H1 (cell line): ENCODE data around the gene PIAS3. TPM values are rescaled to one million over a fixed set of nuclear protein-coding genes. Genes with fewer than 3 reads are reported as not detected.
A peak's percentile ranks its signal among the peaks of the same experiment; 100 is the strongest.

Experiments
- BRCA1 ChIP-seq: IDR thresholded peaks from 2 replicates; pipeline ENCODE4 v1.6.1; 2012; ENCODE audit warnings: low read depth, low read length, improper control_type of control experiment
- CBX8 ChIP-seq: fragments of 300-800, 300-1000 bp; sonication (generic); IDR thresholded peaks from 2 replicates; pipeline ENCODE4 v1.7.1; 2016; ENCODE audit warnings: low read depth, low read length, borderline replicate concordance
- CHD7 ChIP-seq: fragments of 300-600 bp; sonication (generic); IDR thresholded peaks from 2 replicates; pipeline ENCODE4 v1.7.1; 2012; ENCODE audit warnings: low read length, moderate library complexity, mild to moderate bottlenecking, inconsistent platforms; ENCODE audit not compliant: insufficient replicate concordance
- CREB1 ChIP-seq: IDR thresholded peaks from 2 replicates; pipeline ENCODE4 v1.6.1; 2012; ENCODE audit warnings: inconsistent platforms
- CTBP2 ChIP-seq: IDR thresholded peaks from 2 replicates; pipeline ENCODE4 v1.7.0; 2011; ENCODE audit warnings: borderline replicate concordance, mild to moderate bottlenecking, moderate library complexity, mixed read lengths, low read length; ENCODE audit not compliant: insufficient read depth, insufficient read length
- EGR1 ChIP-seq: IDR thresholded peaks from 2 replicates; pipeline ENCODE4 v1.6.1; 2011; ENCODE audit warnings: low read depth, low read length, borderline replicate concordance
- SIRT6 ChIP-seq: IDR thresholded peaks from one replicate; pipeline ENCODE4 v1.7.1; 2012; ENCODE audit warnings: low read length, inconsistent platforms
- SUZ12 ChIP-seq: fragments of 200-600 bp; sonication (generic); IDR thresholded peaks from 2 replicates; pipeline ENCODE4 v1.6.1; 2012; ENCODE audit warnings: mild to moderate bottlenecking, inconsistent platforms, low read length, moderate library complexity, mixed read lengths
- TCF12 ChIP-seq: IDR thresholded peaks from 2 replicates; pipeline ENCODE4 v1.6.1; 2011; ENCODE audit warnings: low read depth, mild to moderate bottlenecking, low read length
- polyA plus RNA-seq, 7 experiments: library from polyadenylated mRNA; depleted of rRNA in 3 of 7; stranded (reverse) in 5 of 7; unstranded in 2 of 7; fragments of >200 nt in 5 of 7; fragments of 200-250 nt in 2 of 7; gene quantifications; 1 replicate in 5 of 7; 2 replicates in 1 of 7; 4 replicates in 1 of 7; pipeline versions ENCODE4 v1.2.1 to v1.2.3, GENCODE V29; 2011 to 2013; ENCODE audit warnings: missing spikeins in 2 of 7, mixed read lengths in 2 of 7
- total RNA-seq: library from RNA; stranded (reverse); fragmentation: NEBNext Ultra II Directional; extraction: Animal tissue kit (Norgen Biotek cat#: 25700); gene quantifications from 2 replicates; pipeline ENCODE4 v1.2.1, GENCODE V29; 2021

The PIAS3 gene
- total and polyA plus RNA-seq, 2 of the 8 experiments (the other 6 are each of a cell fraction or from before 2014, with no cell fraction given): 36.7 to 49.9 TPM

- TF ChIP-seq CHD7: no peak
- no peak for TF ChIP-seq SIRT6
- TF ChIP-seq SUZ12: no peak
- peak; percentile 39 for TF ChIP-seq CTBP2
- TF ChIP-seq BRCA1: no peak
- TF ChIP-seq CREB1: 0 out of 2 replicates have a peak, but pooled peaks have one; percentile 14
- TF ChIP-seq TCF12: no peak; the same call in 1 of the 2 replicates
- no peak for TF ChIP-seq EGR1
- TF ChIP-seq CBX8: no peak
Measured at GRCh38 chr1:145845514-145846161, 13.2 kb downstream of the PIAS3 start, which contains the start of gene NUDT17 (continued).
